HG02678 (cell line): Measurements from ENCODE around the gene FLVCR2.
A peak's percentile ranks its signal among the peaks of the same experiment; 100 is the strongest.

Experiments
- ATAC-seq: cut with Tn5 transposase; IDR thresholded peaks from one replicate; pipeline ENCODE4 v1.9.1; 2021; ENCODE audit warnings: mild to moderate bottlenecking, moderate library complexity; ENCODE audit not compliant: unreplicated experiment

FLVCR2 gene, protein sequence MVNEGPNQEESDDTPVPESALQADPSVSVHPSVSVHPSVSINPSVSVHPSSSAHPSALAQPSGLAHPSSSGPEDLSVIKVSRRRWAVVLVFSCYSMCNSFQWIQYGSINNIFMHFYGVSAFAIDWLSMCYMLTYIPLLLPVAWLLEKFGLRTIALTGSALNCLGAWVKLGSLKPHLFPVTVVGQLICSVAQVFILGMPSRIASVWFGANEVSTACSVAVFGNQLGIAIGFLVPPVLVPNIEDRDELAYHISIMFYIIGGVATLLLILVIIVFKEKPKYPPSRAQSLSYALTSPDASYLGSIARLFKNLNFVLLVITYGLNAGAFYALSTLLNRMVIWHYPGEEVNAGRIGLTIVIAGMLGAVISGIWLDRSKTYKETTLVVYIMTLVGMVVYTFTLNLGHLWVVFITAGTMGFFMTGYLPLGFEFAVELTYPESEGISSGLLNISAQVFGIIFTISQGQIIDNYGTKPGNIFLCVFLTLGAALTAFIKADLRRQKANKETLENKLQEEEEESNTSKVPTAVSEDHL

DNA sequence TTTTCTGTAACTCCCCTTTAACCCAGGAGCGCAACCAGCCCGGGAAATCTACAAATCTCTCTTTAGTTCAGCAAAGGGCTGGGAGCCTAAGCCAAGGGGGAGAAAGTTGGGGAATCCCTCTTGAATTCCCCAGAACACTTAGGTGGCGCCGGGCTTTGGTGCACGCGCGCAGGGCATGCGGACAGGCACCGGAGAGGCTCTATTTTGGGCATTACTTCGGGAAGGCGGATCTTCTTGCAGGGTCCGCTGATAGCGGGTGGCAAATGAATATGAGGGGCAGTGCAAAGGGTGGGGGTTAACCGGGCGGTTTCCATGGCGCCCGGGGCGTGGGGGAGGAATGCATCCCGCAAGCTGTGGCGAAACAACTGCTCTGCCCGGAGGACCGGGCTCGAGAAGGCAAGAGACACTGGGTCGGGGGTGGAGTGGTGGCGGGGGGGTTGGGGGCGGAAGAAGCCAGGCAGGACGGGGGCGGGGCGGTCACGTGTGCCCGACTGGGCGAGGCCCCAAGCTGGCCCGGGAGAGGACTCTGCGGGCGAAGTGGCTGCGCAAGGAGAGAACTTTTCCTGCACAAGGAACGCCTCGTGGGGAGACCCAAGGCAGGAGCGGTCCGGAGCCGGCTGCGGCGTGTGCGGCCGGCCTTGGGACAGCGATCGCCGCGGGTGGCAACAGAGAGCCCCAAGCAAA, at the start of gene FLVCR2:
TSS of gene FLVCR2 (plus strand) at position 519 of the 684 bp plus-strand sequence. CDS start 353 bp downstream, outside the sequence.
- ATAC-seq: peak; percentile 32

DNA sequence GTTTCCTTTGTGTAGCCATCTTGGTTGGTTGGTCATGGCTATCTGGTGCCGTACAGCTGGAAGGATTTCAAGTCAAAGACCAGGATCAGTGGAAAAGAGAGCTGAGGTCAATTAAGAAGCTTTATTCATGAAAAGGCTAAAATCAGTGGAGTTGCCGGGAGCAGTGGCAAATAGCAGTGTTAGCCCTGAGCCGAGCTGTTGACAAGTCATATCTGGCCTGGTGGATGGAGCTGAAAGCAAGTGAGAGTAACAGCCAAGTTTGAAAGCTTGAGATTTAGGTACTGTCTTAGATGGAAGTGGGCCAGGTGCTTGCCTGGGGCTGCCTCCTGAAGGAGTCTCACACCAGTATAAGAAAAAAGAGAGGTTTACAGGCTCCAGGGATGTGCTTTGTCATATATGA, 47.2 kb upstream of the FLVCR2 start:
- ATAC-seq: no peak

DNA sequence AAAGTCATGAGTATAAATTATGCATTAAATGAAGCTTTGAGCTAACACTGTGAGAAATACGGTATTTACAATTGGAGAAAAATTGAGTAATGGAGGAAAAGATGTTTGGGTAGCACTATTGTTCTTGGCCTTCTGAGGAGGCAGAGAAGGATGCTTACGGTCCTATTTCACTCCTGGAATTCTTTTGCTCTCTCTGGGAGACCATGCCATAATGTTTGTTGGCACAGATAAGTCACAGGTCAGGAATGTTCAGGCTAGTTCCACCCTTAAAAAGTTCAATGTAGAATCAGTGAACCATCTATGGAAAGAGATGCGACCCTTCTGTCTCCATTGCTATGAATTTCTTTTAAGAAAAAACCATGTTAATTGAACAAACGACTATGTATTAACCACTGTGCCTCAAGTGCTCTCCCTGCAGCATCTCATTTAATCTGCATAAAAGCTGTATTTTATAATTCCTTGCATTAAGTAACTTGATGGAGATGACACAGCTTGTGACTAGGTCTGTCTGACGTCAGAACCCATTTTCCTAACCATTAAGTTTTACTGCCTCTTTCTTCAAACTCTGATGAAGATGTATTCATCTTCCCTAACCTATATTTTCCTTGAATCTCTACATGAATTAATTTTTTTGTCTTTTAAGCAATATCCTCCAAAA, 46.6 kb upstream of the FLVCR2 start:
- no peak for ATAC-seq

DNA sequence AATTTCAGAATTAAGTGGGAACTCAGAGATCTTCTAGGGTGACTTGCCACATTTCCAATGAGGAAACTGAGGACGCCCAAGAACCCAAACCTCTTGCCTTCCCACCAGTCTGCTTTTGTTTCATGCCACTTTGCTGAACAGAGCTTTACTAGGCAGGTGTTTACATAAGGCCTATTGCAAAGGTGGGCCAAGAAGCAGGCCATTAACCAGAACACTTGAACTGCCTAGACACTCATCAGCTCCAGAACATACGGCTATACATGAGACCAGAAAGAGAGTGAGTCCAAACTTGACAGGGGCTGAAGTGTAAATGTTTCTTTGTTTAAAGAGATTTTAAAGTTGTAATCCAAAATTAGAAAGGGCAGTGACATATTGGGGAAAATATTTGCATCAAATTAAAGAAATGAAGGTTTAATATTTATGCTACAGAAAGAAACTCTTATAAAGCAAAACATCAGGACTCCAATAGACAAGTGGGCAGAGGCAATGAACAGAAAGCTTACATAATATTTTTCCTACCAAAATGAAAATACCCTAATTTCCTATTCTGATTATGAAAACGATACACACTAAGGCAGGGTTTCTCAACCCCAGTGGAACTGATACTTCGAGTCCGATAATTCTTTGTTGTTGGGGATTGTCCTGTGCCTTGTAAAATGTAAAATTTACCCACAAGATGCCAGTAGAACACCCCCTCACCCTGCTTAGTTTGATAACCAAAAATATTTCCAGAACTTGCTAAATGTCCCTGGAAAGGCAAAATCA, 44.4 kb upstream of the FLVCR2 start:
- no peak for ATAC-seq

DNA sequence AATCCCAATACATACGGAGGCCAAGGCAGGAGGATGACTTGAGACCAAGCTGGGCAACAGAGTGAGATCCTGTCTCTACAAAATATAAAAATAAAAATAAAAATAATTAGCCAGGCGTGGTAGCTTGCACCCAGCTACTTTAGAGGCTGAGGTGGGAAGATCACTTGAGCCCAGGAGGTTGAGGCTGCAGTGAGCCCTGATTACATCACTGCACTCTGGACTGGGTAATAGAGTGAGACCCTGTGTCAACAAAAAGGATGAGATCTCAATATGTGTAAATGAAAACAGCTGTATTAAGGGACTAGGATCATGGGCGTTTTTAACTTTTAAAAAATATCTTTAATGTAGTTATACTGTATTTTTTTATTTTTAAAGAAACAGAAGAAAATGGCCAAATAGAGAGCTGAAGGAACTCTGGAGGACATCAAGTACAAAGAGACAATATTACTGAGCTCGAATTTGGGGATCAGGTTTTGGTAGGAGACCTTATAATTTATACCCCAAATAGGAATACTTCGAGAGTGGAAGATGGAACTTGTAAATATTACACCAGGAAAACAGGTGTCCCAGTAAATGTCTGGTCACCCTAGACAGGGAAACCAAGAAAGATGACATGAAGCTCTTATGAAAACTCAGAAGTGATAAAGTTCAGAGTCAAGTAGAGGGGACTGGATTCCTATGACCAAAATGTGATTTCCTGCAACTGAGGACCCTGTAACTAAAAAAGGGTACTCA, 43.1 kb upstream of the FLVCR2 start:
- ATAC-seq: no peak

DNA sequence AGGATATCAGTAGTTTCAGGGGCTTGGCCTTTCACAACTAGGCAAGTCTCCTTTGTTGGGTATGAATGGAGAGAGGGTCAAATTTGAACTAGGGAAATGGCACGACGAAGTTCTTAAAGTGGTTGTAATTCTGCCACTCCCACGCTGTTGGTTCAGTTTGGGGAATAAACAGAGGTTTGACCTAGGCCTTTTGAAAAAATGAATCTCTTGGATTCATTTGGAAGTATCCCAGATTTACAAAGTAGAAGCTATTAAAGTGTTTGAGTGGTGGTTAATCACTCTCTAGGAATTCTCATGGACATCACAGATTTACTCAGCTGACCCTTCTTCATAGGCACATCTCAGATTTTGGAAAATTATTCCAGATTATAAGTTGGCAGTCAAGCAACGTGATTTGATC, 41.3 kb upstream of the FLVCR2 start:
- ATAC-seq: no peak

DNA sequence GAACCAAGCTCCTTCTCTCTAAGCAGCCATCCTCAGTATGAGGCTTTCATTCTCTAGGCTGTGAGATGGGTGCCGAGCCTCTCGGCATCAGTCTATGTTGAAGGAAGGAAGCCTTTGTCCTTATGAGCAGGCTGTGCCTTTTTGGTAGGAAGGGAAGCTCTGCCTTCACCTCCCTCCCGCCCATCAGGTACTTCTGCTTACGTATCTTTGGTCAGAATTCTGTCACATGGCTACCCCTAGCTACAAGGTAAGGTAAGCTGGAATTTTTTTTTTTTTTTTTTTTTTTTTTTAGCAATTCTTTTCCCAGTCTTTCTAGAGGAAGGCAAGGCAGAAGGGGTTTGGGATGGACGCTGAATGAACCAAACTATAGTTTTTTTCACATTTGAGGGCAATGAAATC, 39.3 kb upstream of the FLVCR2 start:
- no peak for ATAC-seq

DNA sequence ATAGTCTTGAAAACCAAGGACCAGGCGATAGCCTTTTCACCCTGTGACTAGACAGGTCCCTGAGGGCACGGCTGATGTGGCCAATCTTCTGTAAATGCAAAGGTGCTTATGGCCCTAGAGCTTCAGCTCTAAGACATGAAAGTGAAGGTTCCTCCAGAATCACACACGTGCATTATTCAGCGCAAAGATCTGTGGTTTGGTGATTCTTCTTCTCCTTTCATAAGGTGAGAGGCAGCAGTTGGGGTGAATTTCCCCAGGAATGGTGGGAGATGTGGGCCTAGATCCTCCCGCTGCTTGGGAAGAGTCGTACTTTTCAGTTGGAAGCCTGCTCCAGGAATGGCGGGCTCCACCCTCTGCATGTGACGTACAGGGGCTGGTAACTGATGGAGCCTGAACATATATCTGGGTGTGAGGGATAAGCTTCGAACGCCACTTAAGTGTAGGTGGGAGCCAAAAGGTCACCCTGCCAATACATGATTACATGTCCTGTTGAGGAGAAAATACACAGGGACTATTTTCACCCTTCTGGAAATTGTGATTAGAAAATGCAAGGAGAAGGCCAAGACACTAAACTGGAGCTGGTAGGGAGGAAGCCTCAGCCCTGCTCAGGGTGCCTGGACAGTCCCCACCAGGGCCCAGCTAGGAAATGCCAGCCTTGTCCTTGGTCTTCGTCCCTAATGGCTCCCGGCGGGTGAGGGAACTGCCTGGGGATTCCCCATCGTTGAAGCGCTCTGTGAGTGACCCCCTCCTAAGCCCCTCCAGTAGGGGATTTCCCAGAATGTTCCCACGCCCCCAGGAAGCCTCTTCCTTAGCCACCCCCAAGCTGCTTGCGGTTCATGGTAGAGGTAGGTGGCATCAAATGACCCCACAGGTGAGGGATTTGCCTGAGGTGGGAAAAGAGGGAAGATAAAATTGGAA, 38.6 kb upstream of the FLVCR2 start:
- ATAC-seq: peak; percentile 71

DNA sequence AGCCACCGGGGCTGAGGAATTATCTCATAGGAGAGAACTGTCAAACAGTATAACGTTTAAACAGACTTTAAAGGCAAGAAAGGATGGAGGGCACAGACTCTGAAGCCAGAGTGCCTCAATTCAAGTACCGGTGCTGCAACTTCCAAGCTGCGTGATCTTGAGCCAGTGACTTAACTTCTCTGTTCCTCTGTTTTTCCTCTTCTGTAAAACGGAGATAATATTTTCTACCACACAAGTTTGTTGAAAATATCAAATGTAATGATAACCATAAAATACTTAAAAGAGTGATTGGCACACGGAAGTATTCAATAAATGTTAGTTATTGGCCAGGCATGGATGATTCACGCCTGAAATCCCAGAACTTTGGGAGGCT, 38.0 kb upstream of the FLVCR2 start:
- ATAC-seq: no peak

DNA sequence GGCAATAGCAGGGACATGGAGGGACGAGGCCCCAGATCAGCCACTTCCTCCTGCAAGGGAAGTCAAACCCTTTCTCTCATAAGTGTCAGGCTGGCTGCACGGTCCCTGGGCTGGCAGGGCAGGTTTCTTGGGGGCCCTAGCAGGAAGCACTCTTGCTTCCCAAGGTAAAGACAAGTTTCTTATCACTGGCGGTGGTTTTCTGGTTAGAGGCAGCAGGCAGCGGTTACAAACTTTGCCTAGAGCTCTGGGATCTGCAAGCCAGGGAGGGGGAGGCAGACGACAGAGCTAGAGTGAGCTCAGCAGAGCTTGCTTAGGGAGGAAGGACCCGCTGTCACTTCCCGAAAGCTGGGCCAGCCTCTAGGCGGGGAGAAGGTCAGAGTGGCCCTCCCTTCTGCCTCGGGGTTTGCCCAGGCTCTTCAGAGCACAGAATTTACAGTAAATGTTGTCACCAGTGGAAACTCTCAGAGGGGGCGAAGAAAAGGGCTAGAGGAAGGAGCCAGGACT, 35.8 kb upstream of the FLVCR2 start:
- ATAC-seq: peak; percentile 62

DNA sequence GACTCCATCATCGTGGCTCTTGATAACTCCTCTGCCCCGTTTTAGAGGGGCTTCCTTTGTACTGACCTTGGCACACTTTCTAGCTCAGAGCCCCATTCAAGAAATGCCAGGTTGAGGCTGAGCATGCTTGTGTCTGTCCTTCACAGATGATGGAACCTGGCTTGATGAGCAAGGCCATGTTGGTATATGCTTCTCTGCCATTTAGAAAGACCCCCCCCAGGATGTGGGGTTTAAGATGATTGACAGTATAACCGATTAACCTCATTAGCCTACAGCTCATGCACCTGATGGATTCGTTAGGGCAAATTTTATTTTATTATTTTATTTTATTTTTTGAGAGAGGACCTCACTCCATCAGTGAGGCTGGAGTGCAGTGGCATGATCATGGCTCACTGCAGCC, 35.2 kb upstream of the FLVCR2 start:
- peak; percentile 11 for ATAC-seq

DNA sequence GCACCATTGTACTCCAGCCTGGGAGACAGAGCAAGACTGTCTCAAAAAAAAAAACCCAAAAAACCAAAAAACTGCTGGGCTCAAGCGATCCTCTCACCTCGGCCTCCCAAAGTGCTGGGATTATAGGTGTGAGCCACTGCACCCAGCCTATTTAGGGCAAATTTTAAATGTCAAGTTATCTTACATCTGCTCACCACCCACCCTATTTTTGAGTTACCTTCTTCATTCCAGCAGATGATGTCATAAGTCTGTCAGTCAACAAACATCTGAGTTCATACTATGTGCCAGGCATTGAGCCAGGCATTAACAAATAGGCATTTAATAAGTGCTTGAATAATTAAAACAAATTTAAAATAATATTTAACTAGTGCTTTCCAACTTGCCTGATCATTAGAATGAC, 34.6 kb upstream of the FLVCR2 start:
- ATAC-seq: no peak

DNA sequence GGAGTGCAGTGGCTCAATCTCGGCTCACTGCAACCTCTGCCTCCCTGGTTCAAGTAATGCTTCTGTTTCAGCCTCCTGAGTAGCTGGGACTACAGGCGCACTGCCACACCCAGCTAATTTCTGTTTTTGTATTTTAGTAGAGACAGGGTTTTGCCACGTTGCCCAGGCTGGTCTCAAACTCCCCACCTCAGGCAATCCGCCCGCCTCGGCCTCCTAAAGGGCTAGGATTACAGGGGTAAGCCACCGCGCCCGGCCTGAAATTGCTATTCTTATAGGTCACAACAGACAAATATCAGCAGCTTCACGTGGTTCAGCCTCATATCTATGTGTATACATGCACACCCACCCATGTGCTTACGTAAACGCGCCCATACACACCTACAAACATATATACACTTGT, 32.5 kb upstream of the FLVCR2 start:
- ATAC-seq: no peak

DNA sequence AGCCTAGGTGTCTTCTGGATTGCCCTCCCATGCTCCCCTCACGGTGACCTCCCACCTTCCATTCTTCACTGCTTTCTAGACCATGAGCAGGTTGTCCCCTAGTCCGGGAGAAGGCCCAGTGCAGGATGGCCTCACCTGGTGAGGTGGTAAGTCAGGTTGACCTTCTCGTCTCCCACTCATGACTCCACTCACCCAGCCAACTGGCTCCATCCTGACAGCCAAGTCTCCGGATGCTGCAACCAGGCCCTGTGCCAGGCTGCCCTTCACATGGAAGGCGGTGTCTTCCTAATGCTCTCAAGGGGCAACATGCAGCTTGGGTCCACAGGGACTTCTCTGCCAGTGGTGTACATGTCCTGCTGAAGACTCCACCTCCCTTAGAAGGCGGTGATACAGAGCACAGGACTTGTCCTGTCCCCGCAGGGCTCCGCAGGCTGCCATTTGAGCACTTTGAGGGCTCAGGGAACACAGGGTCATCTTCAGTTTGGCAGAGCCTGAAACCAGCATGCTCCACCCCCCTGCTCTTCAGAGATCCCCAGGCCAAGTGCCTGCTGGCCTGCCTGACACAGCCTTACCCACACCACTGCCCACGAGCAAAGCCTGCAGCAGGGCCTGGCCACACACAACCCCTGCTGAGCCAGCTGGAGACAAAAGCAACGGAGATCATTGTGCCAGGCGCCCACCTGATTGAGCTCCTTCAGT, 30.7 kb upstream of the FLVCR2 start:
- no peak for ATAC-seq

DNA sequence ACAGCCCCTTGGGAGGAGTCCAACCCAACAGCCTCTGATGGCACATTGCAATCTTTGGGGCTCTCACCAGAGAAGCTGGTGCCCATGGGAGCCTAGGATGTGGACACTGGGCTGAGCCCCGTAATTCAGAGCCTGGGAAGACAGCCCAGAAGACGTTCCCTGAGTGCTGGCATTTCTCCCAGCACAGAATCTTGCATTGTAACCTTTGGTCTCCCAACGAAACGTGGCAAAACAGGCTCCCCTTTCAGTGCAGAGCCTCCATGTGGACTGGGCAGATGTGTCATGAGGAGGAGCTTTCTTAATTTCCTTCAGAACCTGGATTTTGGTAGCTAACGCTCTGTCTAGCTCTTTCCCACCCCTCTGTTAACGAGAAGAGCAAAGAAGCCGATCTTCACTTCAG, 29.9 kb upstream of the FLVCR2 start:
- ATAC-seq: no peak

DNA sequence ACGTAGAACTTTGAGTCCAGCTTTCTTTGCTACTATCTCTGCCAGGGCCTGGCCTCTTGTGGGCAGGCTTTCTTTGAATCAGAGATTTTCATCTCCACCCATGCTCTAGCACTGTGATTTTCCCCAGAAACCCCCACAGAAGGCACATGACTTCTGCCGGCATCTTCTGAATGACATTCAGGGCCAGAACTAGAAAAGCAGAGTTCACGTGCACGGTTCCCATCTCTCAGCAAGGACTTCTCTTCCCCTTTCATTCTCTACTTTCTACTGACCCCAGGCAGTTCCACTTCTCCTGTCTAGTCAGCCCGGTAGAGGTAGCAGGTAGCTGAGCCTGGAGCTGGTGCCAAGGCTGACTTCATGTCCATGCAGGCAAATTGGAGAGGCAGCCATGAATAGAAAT, 29.3 kb upstream of the FLVCR2 start:
- ATAC-seq: peak; percentile 53

DNA sequence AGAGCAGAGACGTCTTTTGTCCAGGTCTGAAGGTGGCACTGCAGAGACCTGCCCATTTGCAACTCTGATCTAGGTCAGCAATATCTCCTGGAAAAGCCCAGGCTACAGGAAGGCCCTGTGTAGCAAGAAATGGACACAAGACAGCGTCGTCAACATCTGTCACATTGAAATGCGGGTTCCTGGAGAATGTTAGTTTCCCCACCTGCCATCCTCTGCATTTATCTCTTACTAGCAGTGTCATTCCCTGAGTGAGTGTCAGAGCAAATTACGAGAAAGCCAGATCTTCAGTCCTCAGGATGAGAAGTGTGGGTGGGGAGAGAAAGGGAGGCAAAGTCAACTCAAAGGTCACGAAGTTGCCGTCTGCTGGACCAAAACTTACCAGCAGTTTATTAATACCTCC, 27.4 kb upstream of the FLVCR2 start:
- ATAC-seq: no peak

DNA sequence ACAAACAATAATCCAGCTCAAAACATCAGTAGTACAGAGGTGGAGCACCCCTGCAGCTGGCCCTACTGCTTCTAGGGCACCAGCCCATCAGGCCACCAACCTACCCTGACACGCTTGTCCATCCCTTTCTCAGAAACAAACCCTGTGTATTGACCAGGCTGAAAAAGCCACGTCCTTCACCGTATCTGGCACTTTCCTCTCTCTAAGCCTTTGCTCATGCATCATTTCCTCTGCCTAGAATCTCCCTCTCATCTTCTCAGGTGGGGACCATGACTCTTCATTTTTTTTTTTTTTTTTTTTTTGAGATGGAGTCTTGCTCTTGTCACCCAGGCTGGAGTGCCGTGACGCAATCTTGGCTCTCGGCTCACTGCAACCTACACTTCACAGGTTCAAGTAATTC, 25.3 kb upstream of the FLVCR2 start:
- no peak for ATAC-seq
